HepG2 (cell line): ENCODE data around the gene FBXO24. TPM values are rescaled to one million over a fixed set of nuclear protein-coding genes. Genes with fewer than 3 reads are reported as not detected.

Experiments used
- EHMT2 ChIP-seq: fragments of 200-600 bp; sonication (generic); IDR thresholded peaks from 2 replicates; pipeline ENCODE4 v1.7.0; 2017; ENCODE audit warnings: antibody characterized with exemption, low read depth, low read length, borderline replicate concordance
- EZH2 ChIP-seq: conservative IDR thresholded peaks from 2 replicates; pipeline ENCODE4 v1.6.1; 2012; ENCODE audit warnings: mild to moderate bottlenecking, low read depth, low read length, moderate library complexity
- FIP1L1 ChIP-seq: fragments of 200-400 bp; formaldehyde crosslinking; IDR thresholded peaks from 2 replicates; pipeline ENCODE4 v1.6.1; 2018; ENCODE audit warnings: low read depth, mild to moderate bottlenecking, low read length, moderate library complexity, borderline replicate concordance; ENCODE audit not compliant: insufficient read depth
- PAF1 ChIP-seq: IDR thresholded peaks from 2 replicates; pipeline ENCODE4 v1.6.1; 2016; ENCODE audit warnings: missing genetic modification reagents, missing compliant biosample characterization
- RXRA ChIP-seq: sonication (generic); formaldehyde crosslinking; IDR thresholded peaks from 2 replicates; pipeline ENCODE4 v1.5.1; 2020; ENCODE audit warnings: missing genetic modification reagents
- SP4 ChIP-seq: sonication (generic); formaldehyde crosslinking; IDR thresholded peaks from 2 replicates; pipeline ENCODE4 v1.8.1; 2023; ENCODE audit warnings: mild to moderate bottlenecking, missing genetic modification reagents
- TBP ChIP-seq: sonication (generic); formaldehyde crosslinking; IDR thresholded peaks from 2 replicates; pipeline ENCODE4 v1.5.0; 2020; ENCODE audit warnings: missing genetic modification reagents
- XRCC5 ChIP-seq: fragments of 200-400 bp; formaldehyde crosslinking; optimal IDR thresholded peaks from 2 replicates; pipeline ENCODE3; 2017; ENCODE audit warnings: mild to moderate bottlenecking, low read length
- ZBTB3 ChIP-seq: sonication (generic); formaldehyde crosslinking; IDR thresholded peaks from 2 replicates; pipeline ENCODE4 v1.4.0; 2020; ENCODE audit warnings: low read depth, mild to moderate bottlenecking, moderate library complexity, missing genetic modification reagents, borderline replicate concordance
- ZNF20 ChIP-seq: sonication (generic); formaldehyde crosslinking; IDR thresholded peaks from 2 replicates; pipeline ENCODE4 v1.4.0; 2020; ENCODE audit warnings: mild to moderate bottlenecking, moderate library complexity, missing genetic modification reagents
- ZNF207 ChIP-seq: fragments of 450-650 bp; IDR thresholded peaks from 2 replicates; pipeline ENCODE4 v1.6.1; 2016; ENCODE audit warnings: antibody characterized with exemption, borderline replicate concordance
- ZNF253 ChIP-seq: sonication (generic); formaldehyde crosslinking; IDR thresholded peaks from 2 replicates; pipeline ENCODE4 v1.8.0; 2022; ENCODE audit warnings: mild to moderate bottlenecking, missing genetic modification reagents, borderline replicate concordance
- ZNF281 ChIP-seq: sonication (generic); formaldehyde crosslinking; IDR thresholded peaks from 2 replicates; pipeline ENCODE4 v1.4.0; 2020; ENCODE audit warnings: missing genetic modification reagents, borderline replicate concordance
- ZNF44 ChIP-seq: sonication (generic); formaldehyde crosslinking; IDR thresholded peaks from 2 replicates; pipeline ENCODE4 v1.5.1; 2020; ENCODE audit warnings: mild to moderate bottlenecking, missing genetic modification reagents
- ZNF530 ChIP-seq: sonication (generic); formaldehyde crosslinking; IDR thresholded peaks from 2 replicates; pipeline ENCODE4 v1.5.0; 2020; ENCODE audit warnings: low read depth, mild to moderate bottlenecking, missing genetic modification reagents
- ZNF557 ChIP-seq: sonication (generic); formaldehyde crosslinking; IDR thresholded peaks from 2 replicates; pipeline ENCODE4 v1.4.0; 2020; ENCODE audit warnings: missing genetic modification reagents
- ZNF564 ChIP-seq: sonication (generic); formaldehyde crosslinking; IDR thresholded peaks from 2 replicates; pipeline ENCODE4 v1.8.1; 2023; ENCODE audit warnings: mild to moderate bottlenecking, missing genetic modification reagents
- ZNF605 ChIP-seq: sonication (generic); formaldehyde crosslinking; IDR thresholded peaks from 2 replicates; pipeline ENCODE4 v1.8.0; 2022; ENCODE audit warnings: mild to moderate bottlenecking, missing genetic modification reagents
- ZNF7 ChIP-seq: IDR thresholded peaks from 2 replicates; pipeline ENCODE4 v1.6.1; 2016; ENCODE audit warnings: missing biosample characterization, missing genetic modification reagents
- ZNF703 ChIP-seq: sonication (generic); formaldehyde crosslinking; IDR thresholded peaks from 2 replicates; pipeline ENCODE4 v1.5.1; 2020; ENCODE audit warnings: missing genetic modification reagents, mild to moderate bottlenecking, moderate library complexity, borderline replicate concordance
- ZNF768 ChIP-seq: sonication (generic); formaldehyde crosslinking; IDR thresholded peaks from 2 replicates; pipeline ENCODE4 v1.4.0; 2020; ENCODE audit warnings: missing genetic modification reagents
- ZSCAN25 ChIP-seq: sonication (generic); formaldehyde crosslinking; IDR thresholded peaks from 2 replicates; pipeline ENCODE4 v1.8.0; 2022; ENCODE audit warnings: mild to moderate bottlenecking, missing genetic modification reagents
- ZXDC ChIP-seq: sonication (generic); formaldehyde crosslinking; IDR thresholded peaks from 2 replicates; pipeline ENCODE4 v1.5.0; 2020; ENCODE audit warnings: mild to moderate bottlenecking, missing genetic modification reagents
- polyA plus RNA-seq, 8 experiments: library from polyadenylated mRNA; depleted of rRNA in 3 of 8; stranded (reverse) in 7 of 8; unstranded in 1 of 8; fragments of >200 nt; fragmentation: Illumina TruSeq in 4 of 8; extraction: Trizol in 4 of 8; gene quantifications; 2 replicates each; pipeline versions ENCODE4 v1.2.1 to v1.2.3, GENCODE V29; 2011 to 2016; ENCODE audit warnings: low read depth in 4 of 8, missing spikeins in 1 of 8, mixed read lengths in 1 of 8; ENCODE audit not compliant: insufficient read depth in 1 of 8
- total RNA-seq, 5 experiments: library from RNA; depleted of rRNA; stranded (reverse); fragments of >200 nt; fragmentation: Illumina TruSeq; extraction: Trizol; gene quantifications; 2 replicates each; pipeline ENCODE4 v1.2.3, GENCODE V29; 2016; ENCODE audit warnings: low read depth in 1 of 5
- TF ChIP-seq, protein P1 (sequence below): sonication (generic); formaldehyde crosslinking; IDR thresholded peaks from 2 replicates; pipeline ENCODE4 v1.4.0; 2020; ENCODE audit warnings: mild to moderate bottlenecking, missing genetic modification reagents

FBXO24 gene
- total and polyA plus RNA-seq, 2 of the 13 experiments (the other 11 are each of a cell fraction or from before 2014, with no cell fraction given): 0.20 to 0.55 TPM

- no peak for TF ChIP-seq ZSCAN25
- no peak for TF ChIP-seq ZNF530 (CRISPR knock-in tag)
- TF ChIP-seq, protein P1, sequence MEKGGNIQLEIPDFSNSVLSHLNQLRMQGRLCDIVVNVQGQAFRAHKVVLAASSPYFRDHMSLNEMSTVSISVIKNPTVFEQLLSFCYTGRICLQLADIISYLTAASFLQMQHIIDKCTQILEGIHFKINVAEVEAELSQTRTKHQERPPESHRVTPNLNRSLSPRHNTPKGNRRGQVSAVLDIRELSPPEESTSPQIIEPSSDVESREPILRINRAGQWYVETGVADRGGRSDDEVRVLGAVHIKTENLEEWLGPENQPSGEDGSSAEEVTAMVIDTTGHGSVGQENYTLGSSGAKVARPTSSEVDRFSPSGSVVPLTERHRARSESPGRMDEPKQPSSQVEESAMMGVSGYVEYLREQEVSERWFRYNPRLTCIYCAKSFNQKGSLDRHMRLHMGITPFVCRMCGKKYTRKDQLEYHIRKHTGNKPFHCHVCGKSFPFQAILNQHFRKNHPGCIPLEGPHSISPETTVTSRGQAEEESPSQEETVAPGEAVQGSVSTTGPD: no peak
- TF ChIP-seq ZNF253 (CRISPR knock-in tag): no peak
- TF ChIP-seq ZNF768 (CRISPR knock-in tag): no peak
- TF ChIP-seq ZXDC (CRISPR knock-in tag): no peak
- no peak for TF ChIP-seq ZNF207
- TF ChIP-seq RXRA (CRISPR knock-in tag): peak; percentile 71
- TF ChIP-seq ZNF281: peak; percentile 78; the same call in 1 of the 2 replicates
- TF ChIP-seq EZH2: no peak
- TF ChIP-seq ZNF703 (CRISPR knock-in tag): no peak
- no peak; the same call in 1 of the 2 replicates for TF ChIP-seq EHMT2
- 0 out of 2 replicates have a peak, but pooled peaks have one; percentile 40 for TF ChIP-seq ZNF605 (CRISPR knock-in tag)
- TF ChIP-seq PAF1 (CRISPR knock-in tag): peak; percentile 74
- no peak for TF ChIP-seq XRCC5
- TF ChIP-seq TBP (CRISPR knock-in tag): no peak
- no peak for TF ChIP-seq ZNF20 (CRISPR knock-in tag)
- TF ChIP-seq FIP1L1: no peak
- no peak for TF ChIP-seq ZNF7
- TF ChIP-seq ZNF564: no peak
- TF ChIP-seq ZNF557 (CRISPR knock-in tag): 0 out of 2 replicates have a peak, but pooled peaks have one; percentile 20
- TF ChIP-seq SP4 (CRISPR knock-in tag): no peak
- no peak for TF ChIP-seq ZNF44 (CRISPR knock-in tag)
- peak; percentile 69; the same call in 1 of the 2 replicates for TF ChIP-seq ZBTB3 (CRISPR knock-in tag)
Measured at GRCh38 chr7:100545360-100546128, 40.6 kb upstream of the FBXO24 start (continued).
